ENCODE measurements around the gene EPB41L1. TPM values are rescaled to one million over a fixed set of nuclear protein-coding genes. Genes with fewer than 3 reads are reported as not detected.
A peak's percentile ranks its signal among the peaks of the same experiment; 100 is the strongest.

Gene EPB41L1
- total RNA-seq, 1 donor from 2014 or later: 8.3 TPM

DNA sequence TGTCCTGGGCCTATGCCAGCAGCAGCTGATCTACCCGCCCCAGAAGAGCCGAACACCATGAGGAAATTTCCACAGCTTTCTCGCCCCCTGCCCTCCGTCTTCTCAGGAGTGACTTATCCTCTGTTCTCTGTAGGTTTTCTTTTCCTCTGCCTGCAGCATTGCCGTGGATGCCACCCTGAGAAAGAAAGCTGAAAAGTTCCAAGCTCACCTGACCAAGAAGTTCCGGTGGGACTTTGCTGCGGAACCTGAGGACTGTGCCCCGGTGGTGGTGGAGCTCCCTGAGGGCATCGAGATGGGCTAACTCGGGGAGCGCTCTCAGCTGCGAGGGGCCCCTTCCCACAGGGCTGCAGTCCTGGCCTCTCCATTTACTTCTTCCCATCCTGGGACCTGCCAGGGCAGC, 100.9 kb downstream of the EPB41L1 start:
- DNase-seq (ENCODE audit: low read depth): no peak

DNA sequence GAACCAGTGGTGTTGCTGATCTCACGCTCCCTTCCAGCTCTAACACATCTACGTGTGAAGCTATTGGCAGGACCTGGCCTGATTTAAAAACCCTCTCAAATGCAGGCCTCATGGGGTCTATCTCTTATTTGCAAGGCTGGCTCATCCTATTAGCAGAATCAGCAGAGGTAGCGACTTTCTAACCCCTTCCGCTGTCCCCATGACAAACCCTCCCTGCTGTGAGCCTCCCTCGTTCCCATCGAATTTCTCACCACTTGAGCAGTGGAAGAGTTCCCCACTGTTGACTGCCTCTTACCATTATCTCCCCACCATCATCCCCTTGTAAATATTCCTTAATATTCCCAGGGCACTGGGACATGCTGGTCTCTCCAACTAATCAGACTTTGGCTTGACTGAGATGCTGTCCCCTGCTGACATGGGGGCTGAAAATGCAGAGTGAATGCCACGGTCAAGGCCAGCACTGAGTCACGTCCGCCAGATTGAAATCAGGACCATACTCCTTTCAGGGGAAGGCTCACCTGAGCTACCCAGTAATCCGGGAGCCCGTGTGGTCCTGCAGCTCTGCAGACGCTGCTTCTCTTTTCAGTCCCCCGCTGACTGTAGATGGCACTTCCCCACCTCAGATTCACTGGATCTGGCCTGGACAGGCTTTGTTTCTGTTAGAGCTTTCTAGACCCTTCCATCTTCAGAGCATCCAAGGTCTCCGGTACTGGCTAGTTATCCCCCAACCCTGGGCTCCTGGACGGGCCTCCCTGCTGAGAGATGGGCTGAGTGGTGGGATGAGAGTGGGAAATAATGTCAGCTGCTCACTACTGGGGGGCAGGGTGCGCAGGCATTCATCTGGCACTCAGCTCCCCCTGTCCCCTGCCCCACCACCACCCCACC, 104.9 kb downstream of the EPB41L1 start:
- DNase-seq (ENCODE audit: low read depth): no peak

DNA sequence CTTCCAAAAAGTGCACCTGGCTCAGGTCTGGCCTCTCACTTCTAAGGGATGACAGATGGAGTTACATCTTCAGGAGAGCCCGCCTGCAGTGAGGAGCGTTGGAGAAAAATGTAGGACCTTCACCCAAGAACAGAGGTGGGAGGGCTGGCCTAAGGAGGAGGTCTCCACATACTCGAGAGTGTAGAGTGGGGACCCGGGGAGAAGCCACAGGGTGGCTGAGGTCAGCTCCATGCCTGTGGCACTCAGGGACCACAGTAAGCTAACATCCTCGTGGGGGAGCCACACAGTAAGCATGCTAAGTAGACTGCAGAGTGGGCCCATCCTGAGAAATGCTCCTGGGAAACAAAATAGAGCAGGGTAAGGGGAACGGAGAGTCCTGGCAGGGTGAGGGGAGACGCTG, 105.8 kb downstream of the EPB41L1 start:
- DNase-seq (ENCODE audit: low read depth): no peak

DNA sequence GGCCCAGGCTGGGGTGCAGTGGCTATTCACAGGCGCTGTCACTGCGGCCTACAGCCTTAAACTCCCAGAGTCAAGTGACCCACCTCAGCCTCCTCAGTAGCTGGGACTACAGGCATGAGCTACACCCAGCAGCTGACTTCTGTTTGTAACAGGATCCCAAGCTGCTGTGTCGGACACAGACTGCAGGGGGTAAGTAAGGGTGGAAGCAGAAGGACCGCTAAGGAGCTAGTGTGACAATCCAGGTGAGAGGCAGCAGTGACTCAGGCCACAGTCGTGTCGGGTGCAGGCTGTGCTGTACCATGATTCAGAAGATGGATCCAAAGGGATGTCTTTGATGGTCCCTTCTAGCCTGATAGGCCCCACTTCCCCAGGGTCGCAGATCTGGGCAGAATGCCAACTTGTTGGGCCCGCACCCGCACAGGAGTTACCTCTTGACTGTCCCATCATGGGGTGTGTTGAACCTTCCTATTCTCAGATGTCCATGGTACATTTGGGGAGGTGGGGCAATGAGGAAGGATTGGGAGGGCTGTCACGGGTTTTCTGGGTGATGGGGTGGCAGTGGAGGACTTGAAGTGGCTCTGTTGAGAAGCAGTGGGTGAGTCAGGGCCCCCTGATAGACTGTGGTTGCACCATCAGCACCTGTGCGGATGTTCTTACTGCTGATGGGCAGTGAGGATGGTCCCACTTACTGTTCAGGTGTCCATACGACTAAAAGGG, 107.0 kb downstream of the EPB41L1 start:
- no peak for DNase-seq (ENCODE audit: low read depth)

DNA sequence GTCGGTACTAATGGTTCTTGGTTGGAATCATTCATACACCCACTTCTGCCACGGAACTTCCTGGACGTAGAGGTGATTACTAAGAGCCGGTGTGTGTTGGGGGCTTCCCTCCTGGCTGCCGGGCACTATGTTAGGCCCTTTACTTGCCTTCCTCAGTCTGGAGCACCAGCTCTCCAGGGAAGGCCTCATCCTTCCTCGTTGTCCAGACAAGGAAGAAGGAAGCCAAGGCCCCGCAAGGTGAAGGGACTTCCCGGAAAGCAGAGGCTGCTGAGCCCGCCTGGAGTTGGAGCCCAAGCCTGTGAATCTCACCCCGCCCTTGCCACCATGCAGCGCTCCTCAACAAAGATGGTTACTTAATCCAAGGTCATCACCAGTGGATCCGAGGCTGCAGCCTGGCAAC, 107.9 kb downstream of the EPB41L1 start:
- no peak for DNase-seq (ENCODE audit: low read depth)

DNA sequence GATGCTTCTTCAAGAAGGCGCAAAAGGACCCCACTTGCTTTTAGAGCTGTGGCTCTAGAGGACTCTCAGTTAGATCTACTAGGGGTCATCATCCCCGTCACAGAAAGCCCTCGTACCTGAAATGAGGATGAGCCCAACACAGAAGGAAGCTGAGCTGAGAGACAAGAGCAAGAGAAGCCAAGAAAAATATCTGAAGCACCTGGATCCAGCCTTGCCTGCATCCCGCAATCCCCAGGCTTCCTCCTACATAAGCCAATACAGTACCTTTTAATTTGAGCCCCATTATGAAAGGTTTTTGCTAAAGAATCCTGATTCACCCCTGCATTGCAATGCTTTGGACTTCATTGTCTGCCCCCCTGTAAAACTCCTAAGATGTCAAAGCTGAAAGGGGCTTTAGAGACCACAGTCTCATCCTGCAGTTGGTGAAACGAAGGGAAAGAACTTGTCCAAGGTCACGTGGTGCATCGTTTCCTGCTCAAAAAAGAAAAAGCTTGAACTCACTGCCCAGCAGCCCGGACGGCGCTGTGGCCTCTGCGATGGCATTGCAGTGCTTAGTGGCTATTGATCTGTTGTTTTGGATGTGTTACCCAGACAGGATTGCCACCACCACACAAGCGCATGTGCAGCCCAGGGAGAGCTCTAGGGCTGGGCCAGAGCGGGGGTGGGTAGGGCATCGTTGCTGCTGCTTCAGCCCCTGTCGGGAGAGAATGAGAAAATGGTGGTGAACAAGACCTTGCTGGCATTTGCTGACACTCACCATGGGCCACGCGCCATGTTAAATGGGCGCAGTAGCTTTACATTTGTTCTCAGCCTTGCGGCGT, 110.1 kb downstream of the EPB41L1 start:
- DNase-seq (ENCODE audit: low read depth): no peak

DNA sequence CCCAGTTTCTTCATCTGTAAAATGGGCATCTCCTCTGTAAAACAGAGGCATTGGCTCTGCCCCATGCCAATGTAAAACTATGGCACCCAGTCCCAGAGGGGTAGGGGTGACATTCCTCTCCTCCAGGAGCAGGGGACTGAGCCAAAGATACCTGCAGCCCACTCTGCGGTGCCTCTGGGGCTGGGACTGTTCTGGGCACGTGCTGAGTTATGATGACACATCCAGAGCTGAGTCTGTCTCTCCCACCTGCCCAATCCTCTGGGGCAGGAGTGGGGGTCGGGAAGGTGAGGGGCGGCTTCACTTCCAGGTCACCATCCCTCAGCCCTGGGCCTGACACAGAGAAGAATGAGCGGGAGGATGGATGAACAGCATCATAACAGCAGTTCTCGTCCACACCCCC, 111.6 kb downstream of the EPB41L1 start:
- no peak for DNase-seq (ENCODE audit: low read depth)

DNA sequence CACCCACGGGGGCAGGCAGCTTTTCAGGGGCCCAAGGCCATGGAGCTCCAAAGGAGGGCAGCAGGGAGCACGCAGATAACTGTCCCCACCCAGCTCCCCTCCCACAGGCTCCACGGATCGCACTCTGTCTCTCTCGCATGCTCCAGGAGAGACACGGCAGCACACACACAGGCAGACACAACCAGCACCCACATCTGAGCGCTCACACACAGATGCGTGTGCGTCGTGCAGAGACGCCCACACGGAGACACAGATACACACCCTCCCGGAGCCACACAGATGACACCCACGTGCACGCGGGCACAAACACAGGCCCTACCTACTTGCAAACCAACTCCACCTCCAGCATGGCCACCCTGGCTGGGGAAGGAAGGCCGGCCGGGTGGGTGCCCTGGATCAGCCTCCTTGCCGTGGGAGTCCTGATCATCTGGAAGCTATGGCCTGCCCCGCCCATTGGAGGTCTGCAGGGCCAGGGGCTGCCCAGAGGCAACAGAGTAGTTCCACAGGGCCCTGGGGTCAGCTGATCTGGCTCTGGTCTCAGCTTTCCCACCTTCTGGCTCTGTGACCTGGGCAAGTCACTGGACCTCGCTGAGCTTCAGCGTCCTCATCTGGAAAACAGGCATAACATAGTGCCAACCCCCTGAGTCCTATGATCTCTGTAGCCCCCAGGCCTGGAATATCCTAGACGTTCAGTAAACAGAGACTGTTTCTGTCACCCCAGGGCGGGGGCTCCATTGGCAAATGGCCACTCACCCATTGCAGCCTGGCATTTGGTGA, 113.3 kb downstream of the EPB41L1 start:
- DNase-seq (ENCODE audit: low read depth): no peak

DNA sequence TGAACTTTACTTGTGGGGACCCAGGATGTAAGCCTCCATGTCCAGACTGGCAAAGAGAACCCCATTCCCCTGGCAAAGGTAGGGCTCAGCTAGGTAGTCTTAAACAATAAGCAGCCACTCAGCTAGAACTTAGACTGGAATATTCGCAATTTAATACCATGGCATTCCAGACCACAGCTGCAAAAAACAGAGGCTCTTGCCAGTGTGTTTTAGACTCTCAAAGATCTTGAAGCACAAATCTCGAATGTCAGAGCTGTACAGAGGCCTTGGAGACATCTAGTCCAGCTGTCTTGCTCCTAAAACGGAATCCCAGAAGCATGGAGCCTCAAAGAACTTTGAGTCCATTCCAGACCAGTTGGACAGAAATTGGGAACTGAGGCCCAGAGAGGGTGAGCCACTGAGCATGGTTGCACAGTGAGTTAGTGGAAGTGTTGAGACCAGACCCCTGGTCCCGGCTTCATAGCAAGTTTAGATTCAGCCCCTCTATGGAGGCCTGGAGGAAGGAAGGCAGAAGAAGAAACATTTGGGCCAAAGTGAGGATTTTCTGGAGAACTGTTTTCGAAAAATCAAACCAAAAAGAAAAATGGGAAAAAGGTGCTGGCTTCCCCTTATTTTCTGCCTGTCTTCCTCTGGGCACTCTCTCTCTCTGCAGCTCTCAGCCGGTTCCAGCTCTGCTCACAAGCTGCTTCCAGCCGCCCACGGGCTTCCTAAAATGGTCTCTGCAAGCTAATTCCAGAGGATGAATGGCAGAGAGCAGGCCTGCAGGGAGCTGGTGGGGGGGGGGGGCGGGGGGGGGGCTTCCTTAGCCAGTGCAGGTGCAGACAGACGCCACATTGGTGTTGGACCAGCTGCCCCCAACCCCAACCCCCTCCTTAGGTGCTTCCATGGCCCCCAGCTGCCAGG, 114.2 kb downstream of the EPB41L1 start:
- peak; percentile 71 for DNase-seq (ENCODE audit: low read depth)

DNA sequence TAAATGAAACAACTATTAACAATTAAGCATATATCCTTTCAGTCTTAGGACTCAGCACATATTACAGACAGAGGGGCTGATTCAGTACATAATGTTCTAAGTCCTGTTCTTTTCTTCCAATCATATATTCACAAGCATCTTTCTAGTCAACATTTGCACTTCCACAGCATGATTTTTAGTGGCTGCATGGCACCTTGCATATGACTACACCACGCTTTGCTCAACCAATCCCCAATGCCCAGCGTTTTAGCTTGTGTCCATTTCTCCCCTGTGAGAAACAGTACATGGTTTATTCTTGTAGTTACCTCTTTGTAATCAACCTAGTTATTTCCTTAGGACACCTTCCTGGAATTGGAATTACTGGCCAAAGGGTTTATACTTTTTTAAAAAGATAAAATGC, 115.0 kb downstream of the EPB41L1 start:
- DNase-seq (ENCODE audit: low read depth): no peak

DNA sequence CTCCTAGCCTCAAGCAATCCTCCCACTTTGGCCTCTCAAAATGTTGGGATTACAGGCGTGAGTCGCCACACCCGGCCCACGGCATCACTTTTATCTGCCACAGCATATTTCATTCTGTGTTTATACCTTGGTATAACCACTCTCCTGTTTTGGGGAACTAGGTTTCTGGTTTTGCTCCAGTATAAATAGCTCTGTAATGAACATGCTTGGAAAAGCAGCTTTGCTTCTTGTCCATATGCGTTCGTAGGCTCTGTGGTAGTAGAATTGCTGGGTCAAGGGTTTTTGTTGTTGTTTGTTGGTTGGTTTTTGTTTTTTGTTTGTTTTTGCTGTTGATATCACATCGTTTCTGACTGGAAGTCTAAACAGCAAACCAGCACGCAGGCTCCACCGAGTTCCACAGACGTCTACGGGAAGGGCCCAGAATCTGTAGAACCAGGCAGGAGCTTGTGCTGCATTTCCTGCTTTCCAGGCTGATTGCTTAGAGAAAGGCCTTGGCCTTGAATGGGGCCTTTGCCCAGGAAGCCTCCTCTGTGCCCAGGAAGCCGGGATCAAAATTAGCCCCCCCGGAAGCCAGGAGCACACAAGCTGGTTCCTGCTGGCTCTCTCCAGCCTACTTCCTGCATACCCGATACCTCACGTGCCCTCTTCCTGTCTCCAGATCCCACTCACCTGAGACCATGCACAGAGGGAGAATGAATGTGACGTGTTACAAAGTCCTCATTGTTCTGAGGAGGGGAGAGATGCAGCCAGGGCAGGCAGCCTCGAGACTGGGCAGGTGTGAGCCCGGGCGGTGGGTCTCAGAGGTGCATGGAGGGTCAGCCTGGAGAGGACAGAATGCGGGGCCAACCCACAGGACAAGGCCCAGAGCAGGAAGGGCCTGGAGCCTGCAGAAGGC, 116.5 kb downstream of the EPB41L1 start:
- DNase-seq (ENCODE audit: low read depth): no peak

DNA sequence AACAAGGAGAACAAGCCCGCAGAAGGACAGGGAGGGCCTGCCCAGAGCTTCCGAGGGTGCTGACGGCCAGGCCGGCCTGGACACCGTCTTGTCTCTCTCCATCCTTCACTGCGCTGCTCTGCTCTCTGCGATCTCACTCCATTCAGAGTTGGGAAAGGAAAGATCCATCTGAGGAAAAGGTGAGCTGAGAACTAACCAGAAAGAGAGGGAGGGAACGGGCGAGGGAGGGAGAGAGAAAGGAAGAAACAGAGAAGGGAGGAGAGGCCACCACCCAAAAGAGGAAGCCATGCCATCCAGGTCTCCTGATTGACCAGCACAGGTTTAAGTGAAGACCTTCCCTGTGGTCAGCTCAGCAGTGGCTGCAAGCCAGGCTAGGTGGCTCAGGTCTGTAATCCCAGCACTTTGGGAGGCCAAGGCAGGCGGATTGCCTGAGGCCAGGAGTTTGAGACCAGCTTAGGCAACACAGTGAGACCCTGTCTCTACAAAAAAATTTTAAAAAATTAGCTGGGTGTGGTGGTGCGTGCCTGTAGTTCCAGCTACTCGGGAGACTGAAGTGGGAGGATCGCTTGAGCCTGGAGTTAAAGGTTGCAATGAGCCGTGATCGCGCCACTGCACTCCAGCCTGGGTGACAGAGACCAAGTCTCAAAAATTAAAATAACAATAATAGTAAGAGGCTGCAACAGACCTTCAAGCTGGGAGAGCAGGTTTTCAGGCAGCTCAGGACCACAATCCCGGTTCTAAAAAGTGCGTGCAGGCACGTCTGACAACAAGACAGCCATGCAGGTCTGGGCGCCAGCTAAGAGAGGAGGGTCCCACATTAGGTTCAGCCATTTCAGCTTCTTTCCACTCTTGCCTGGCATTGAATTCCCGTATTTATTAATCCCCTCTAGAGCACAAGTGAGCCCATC, 117.4 kb downstream of the EPB41L1 start:
- DNase-seq (ENCODE audit: low read depth): no peak

DNA sequence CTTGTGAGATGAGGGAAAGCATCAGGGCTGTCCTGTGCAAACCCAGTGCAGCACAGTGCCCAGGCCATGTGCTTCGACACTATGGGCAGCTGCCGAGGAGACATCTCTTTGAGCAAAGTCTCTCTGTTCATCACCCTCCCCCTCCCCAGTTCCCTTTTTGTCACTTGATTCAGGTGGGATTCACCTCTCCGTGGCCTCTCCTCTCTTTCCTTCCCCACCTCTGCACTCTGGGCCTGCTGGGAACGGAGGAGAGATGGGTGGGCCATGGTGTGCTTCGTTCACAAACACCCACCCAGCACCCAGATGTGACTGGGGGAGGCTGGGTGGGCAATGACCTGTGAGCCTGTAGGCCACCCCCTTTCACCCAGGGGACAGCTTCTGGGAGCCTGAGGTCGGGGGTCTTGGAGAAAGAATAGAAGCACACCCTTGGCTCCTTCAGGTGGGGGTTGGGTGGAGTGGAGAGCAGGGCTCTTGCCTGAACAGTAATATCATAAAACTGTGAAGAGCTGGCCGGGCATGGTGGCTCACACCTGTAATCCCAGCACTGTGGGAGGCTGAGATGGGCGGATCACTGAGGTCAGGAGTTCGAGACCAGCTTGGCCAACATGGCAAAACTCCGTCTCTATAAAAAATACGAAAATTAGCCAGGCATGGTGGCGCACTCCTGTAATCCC, 118.1 kb downstream of the EPB41L1 start:
- DNase-seq (ENCODE audit: low read depth): no peak

DNA sequence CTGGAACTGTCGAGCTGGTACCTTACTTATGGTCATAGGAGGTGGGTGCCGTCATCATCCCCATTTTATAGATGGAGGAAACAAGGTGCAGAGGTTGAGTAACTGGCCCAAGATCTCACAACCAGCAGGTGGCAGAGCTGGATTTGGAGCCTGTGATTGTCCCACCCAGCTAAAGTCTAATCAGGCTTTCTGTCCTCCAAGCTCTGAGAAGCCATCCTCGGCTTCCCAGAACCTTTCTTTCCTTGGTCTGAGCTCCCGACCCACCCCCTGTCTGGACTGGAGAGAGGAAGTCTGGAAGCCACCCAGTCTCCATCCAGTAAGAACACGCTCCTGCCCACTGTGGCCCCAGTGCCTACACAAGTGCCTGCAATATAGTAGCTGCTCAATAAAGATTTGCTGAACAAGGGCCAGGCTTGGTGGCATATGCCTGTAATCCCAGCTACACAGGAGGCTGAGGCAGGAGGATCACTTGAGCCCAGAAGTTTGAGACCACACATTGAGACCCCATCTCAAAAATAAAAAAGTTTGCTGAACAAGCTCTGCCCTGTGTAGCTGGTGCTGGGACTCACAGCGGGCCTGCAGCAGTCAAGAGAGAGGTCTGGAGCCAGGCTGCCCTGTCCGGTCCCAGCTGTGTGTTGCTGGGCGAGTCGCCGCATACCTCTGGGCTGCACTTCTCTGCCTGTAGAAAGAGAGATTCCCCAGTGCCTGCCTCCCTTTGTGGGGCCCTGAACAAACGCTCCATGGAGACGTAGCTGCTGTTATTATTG, 119.1 kb downstream of the EPB41L1 start:
- DNase-seq (ENCODE audit: low read depth): no peak

DNA sequence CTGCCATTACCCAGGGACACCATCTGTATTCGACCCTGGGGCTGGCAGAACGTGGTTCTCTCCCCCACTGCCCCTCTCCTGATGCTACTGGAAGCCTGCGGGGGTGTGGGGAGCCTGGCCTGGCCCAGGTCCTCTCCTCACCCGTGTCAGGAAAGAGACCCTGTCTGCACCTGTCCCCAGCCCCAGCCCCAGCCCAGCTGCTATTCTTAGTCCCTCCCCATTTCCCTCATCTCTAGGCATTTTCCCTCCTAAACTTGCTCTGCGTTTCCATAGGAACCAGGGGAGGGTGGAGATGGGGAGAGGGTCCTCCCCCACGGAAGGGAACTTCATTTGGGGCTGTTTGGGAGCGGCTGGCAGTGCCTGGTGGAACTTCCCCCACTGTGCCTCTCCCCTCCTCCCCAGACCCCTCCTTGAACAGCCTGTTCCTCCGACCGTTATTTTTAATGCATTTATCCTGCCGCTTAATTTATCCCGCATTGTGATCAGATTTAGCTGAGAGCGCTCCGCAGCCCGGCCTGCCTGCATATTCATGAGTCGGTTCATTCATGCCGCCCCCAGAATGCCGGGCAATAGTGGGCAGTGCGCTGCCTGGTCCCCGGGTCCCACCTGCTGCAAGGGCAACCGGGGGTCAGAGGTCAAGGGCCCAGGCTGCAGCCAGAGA, 119.8 kb downstream of the EPB41L1 start:
- no peak for DNase-seq (ENCODE audit: low read depth)

DNA sequence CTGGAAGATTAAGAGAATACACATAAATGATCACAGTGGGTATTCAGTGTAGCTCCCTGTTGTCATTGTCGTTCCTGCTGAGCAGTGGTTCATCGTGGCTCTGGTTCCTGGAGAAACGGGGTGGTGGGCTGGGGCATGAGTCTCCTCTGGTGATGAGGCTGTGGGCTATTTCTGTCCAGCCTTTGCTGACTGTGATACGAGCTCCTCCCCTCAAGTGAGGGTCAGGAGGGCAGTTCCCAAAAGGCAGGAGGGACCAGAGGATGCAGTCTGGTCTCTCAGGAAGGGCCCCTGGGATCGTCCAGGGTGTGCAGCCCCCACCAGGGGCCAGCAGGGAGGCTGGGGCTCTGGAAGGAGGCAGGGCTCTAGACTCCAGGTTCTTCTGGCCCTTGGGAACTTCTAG, 120.5 kb downstream of the EPB41L1 start:
- DNase-seq (ENCODE audit: low read depth): no peak

All from myocyte (in vitro differentiated cells).